Neural cell (in vitro differentiated cells): Measurements from ENCODE around the gene IGF1. TPM values are rescaled to one million over a fixed set of nuclear protein-coding genes. Genes with fewer than 3 reads are reported as not detected.

Experiments used
- H2AFZ ChIP-seq: fragments of 200-600, 300-800 bp; sonication (generic), shearing (Covaris generic); 2 replicates; pipeline ENCODE4 v1.6.0; 2014; ENCODE audit warnings: low read depth, mild to moderate bottlenecking, antibody characterized with exemption, low read length, moderate library complexity
- H3F3A ChIP-seq: fragments of 200-600 bp; shearing (Covaris generic); 2 replicates; pipeline ENCODE4 v1.6.1; 2016; ENCODE audit warnings: mild to moderate bottlenecking, moderate library complexity, mixed read lengths, antibody characterized with exemption, low read length; ENCODE audit not compliant: insufficient read depth, poor library complexity, severe bottlenecking
- H3K27ac ChIP-seq: fragments of 200-600, 300-800 bp; sonication (generic), shearing (Covaris generic); 2 replicates; pipeline ENCODE4 v1.5.1; 2014; ENCODE audit warnings: mild to moderate bottlenecking, low read length, moderate library complexity
- H3K27me3 ChIP-seq: fragments of 300-800, 200-600 bp; sonication (generic), shearing (Covaris generic); 2 replicates; pipeline ENCODE4 v1.6.0; 2014; ENCODE audit warnings: mild to moderate bottlenecking, low read depth, low read length, moderate library complexity; ENCODE audit not compliant: insufficient read depth
- H3K36me3 ChIP-seq: fragments of 300-800, 200-600 bp; sonication (generic), shearing (Covaris generic); 2 replicates; pipeline ENCODE4 v1.5.1; 2014; ENCODE audit warnings: mild to moderate bottlenecking, antibody characterized with exemption, low read length, moderate library complexity; ENCODE audit not compliant: insufficient read depth
- H3K4me2 ChIP-seq: fragments of 300-800, 200-600 bp; sonication (generic), shearing (Covaris generic); 2 replicates; pipeline ENCODE4 v1.6.0; 2014; ENCODE audit warnings: mild to moderate bottlenecking, low read length
- H3K4me3 ChIP-seq: fragments of 300-800, 200-600 bp; sonication (generic), shearing (Covaris generic); 2 replicates; pipeline ENCODE4 v1.5.1; 2014; ENCODE audit warnings: mild to moderate bottlenecking, low read length, moderate library complexity
- H3K79me2 ChIP-seq: fragments of 200-600 bp; shearing (Covaris generic); replicated peaks from 2 replicates; pipeline ENCODE4 v1.6.0; 2014; ENCODE audit warnings: mild to moderate bottlenecking, low read length, moderate library complexity; ENCODE audit not compliant: insufficient read depth
- H3K9ac ChIP-seq: fragments of 300-800, 200-600 bp; sonication (generic), shearing (Covaris generic); 2 replicates; pipeline ENCODE4 v1.6.1; 2016; ENCODE audit warnings: mild to moderate bottlenecking, low read length, mixed read lengths
- H3K9me2 ChIP-seq: fragments of 200-600 bp; shearing (Covaris generic); 2 replicates; pipeline ENCODE4 v1.6.1; 2016; ENCODE audit warnings: mild to moderate bottlenecking, low read length, mixed read lengths; ENCODE audit not compliant: insufficient read depth
- H3K9me3 ChIP-seq: fragments of 200-600, 300-800 bp; sonication (generic), shearing (Covaris generic); 2 replicates; pipeline ENCODE4 v1.6.1; 2016; ENCODE audit warnings: mild to moderate bottlenecking, mixed run types, low read length, moderate library complexity, mixed read lengths
- H4K20me1 ChIP-seq: fragments of 200-600 bp; shearing (Covaris generic); 2 replicates; pipeline ENCODE4 v1.6.1; 2016; ENCODE audit warnings: mild to moderate bottlenecking, mixed run types; ENCODE audit not compliant: insufficient read depth
- EP300 ChIP-seq: fragments of 450-650 bp; conservative IDR thresholded peaks from 2 replicates; pipeline ENCODE4 v1.6.1; 2014; ENCODE audit warnings: antibody characterized with exemption, mild to moderate bottlenecking, moderate library complexity; ENCODE audit not compliant: poor library complexity, severe bottlenecking
- EZH2 ChIP-seq: fragments of 200-600, 300-800 bp; shearing (Covaris generic), sonication (generic); IDR thresholded peaks from 2 replicates; pipeline ENCODE4 v1.6.1; 2014; ENCODE audit warnings: antibody characterized with exemption, low read length, borderline replicate concordance, mild to moderate bottlenecking; ENCODE audit not compliant: insufficient read depth, poor library complexity, severe bottlenecking
- MXI1 ChIP-seq: fragments of 450-650 bp; conservative IDR thresholded peaks from 2 replicates; pipeline ENCODE4 v1.6.1; 2014; ENCODE audit warnings: antibody characterized with exemption, mild to moderate bottlenecking; ENCODE audit not compliant: poor library complexity, severe bottlenecking
- POLR2AphosphoS5 ChIP-seq: IDR thresholded peaks from 2 replicates; pipeline ENCODE4 v1.6.1; 2012
- RAD21 ChIP-seq: fragments of 450-650 bp; conservative IDR thresholded peaks from 2 replicates; pipeline ENCODE4 v1.6.1; 2014; ENCODE audit warnings: antibody characterized with exemption, mild to moderate bottlenecking, moderate library complexity
- SMC3 ChIP-seq: fragments of 450-650 bp; conservative IDR thresholded peaks from 2 replicates; pipeline ENCODE4 v1.6.1; 2014; ENCODE audit warnings: antibody characterized with exemption, mild to moderate bottlenecking, moderate library complexity; ENCODE audit not compliant: poor library complexity
- TAF1 ChIP-seq: IDR thresholded peaks from 2 replicates; pipeline ENCODE4 v1.6.1; 2012; ENCODE audit warnings: low read depth
- polyA plus RNA-seq: library from polyadenylated mRNA; depleted of rRNA; stranded (reverse); fragments of >200 nt; gene quantifications from 2 replicates; pipeline ENCODE4 v1.2.3, GENCODE V29; 2014
- TF ChIP-seq, protein P1 (sequence below): fragments of 450-650 bp; IDR thresholded peaks from 2 replicates; pipeline ENCODE4 v1.5.1; 2014; ENCODE audit warnings: antibody characterized with exemption, mild to moderate bottlenecking, moderate library complexity; ENCODE audit not compliant: poor library complexity, severe bottlenecking
- TF ChIP-seq, protein P2 (sequence below): IDR thresholded peaks from 2 replicates; pipeline ENCODE4 v1.6.1; 2012; ENCODE audit warnings: borderline replicate concordance

IGF1 gene
- polyA plus RNA-seq, 1 donor from 2014 or later = not detected

DNA sequence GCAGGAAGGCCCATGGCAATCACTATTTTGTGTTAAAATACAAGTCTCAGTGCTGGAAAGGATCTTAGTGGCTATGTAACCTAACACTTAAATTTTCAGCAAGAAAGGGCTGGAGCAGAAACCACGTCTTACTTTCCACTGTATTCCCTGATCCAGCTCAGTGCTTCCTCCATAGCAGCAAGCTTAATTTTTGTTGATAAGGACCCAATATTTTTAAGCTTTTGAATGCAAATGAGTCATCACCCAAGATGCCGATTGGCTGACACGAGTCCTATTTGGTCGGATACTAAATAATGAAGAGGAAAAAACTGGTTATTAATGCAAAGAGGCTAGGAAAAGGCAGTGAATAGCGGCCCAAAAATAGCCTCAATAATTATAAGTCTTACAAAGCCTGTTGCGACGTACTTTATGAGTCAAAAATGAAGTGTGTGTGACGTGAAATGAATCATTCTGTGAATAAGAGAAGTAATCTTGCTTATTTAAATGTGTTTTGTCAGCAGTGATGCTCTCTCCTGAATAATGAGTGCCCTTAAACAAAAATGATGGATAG, 46.9 kb upstream of the IGF1 start:
- Histone ChIP-seq H3K36me3 (no peaks in the 10 kb centered on the region), H3K9ac (no peak overlapping the region), H4K20me1 (no peaks in the 10 kb centered on the region), H3K4me2 (no peak overlapping the region), H3K27me3 (no peaks in the 10 kb centered on the region), H3F3A (no peaks in the 10 kb centered on the region), H3K4me3 (no peak overlapping the region), H3K9me2 (no peaks in the 10 kb centered on the region), H3K79me2 (no peaks in the 10 kb centered on the region), H3K27ac (no peak overlapping the region), H2AFZ (no peak overlapping the region), H3K9me3 (no peaks in the 10 kb centered on the region)
- no peak for TF ChIP-seq MXI1
- TF ChIP-seq, protein P1, sequence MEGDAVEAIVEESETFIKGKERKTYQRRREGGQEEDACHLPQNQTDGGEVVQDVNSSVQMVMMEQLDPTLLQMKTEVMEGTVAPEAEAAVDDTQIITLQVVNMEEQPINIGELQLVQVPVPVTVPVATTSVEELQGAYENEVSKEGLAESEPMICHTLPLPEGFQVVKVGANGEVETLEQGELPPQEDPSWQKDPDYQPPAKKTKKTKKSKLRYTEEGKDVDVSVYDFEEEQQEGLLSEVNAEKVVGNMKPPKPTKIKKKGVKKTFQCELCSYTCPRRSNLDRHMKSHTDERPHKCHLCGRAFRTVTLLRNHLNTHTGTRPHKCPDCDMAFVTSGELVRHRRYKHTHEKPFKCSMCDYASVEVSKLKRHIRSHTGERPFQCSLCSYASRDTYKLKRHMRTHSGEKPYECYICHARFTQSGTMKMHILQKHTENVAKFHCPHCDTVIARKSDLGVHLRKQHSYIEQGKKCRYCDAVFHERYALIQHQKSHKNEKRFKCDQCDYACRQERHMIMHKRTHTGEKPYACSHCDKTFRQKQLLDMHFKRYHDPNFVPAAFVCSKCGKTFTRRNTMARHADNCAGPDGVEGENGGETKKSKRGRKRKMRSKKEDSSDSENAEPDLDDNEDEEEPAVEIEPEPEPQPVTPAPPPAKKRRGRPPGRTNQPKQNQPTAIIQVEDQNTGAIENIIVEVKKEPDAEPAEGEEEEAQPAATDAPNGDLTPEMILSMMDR = no peak
- no peak for TF ChIP-seq SMC3
- no peak for TF ChIP-seq EZH2
- no peak for TF ChIP-seq RAD21
- TF ChIP-seq, protein P2, sequence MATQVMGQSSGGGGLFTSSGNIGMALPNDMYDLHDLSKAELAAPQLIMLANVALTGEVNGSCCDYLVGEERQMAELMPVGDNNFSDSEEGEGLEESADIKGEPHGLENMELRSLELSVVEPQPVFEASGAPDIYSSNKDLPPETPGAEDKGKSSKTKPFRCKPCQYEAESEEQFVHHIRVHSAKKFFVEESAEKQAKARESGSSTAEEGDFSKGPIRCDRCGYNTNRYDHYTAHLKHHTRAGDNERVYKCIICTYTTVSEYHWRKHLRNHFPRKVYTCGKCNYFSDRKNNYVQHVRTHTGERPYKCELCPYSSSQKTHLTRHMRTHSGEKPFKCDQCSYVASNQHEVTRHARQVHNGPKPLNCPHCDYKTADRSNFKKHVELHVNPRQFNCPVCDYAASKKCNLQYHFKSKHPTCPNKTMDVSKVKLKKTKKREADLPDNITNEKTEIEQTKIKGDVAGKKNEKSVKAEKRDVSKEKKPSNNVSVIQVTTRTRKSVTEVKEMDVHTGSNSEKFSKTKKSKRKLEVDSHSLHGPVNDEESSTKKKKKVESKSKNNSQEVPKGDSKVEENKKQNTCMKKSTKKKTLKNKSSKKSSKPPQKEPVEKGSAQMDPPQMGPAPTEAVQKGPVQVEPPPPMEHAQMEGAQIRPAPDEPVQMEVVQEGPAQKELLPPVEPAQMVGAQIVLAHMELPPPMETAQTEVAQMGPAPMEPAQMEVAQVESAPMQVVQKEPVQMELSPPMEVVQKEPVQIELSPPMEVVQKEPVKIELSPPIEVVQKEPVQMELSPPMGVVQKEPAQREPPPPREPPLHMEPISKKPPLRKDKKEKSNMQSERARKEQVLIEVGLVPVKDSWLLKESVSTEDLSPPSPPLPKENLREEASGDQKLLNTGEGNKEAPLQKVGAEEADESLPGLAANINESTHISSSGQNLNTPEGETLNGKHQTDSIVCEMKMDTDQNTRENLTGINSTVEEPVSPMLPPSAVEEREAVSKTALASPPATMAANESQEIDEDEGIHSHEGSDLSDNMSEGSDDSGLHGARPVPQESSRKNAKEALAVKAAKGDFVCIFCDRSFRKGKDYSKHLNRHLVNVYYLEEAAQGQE = no peak
- TF ChIP-seq TAF1 = no peak
- no peak for TF ChIP-seq POLR2AphosphoS5
- no peak for TF ChIP-seq EP300

DNA sequence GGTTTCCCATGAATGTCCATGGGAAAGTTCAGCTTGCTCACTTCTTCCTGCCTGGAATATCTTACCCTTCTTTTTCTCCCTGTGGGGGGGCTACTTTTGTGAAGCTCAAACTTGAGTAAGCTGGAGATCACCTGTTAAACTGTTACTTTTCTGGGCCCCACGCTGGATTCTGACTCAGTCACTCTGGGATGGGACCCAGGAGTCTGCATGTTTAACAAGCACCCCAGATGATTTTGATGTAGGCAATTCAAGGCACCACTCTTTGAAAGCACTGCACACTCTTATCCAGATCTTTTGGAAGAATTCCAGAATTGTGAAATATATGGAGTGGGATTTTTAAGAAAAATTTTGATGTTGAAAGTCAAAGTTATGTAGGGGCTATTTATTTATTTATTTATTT, 46.3 kb upstream of the IGF1 start:
- Histone ChIP-seq H3K9ac (no peak overlapping the region), H3F3A (no peaks in the 10 kb centered on the region), H3K4me2 (no peak overlapping the region), H3K4me3 (no peak overlapping the region), H3K9me2 (no peaks in the 10 kb centered on the region), H4K20me1 (no peaks in the 10 kb centered on the region), H3K79me2 (no peaks in the 10 kb centered on the region), H2AFZ (no peak overlapping the region), H3K27me3 (no peaks in the 10 kb centered on the region), H3K36me3 (no peaks in the 10 kb centered on the region), H3K27ac (no peak overlapping the region), H3K9me3 (no peaks in the 10 kb centered on the region)
- TF ChIP-seq SMC3 = no peak
- TF ChIP-seq MXI1 = no peak
- TF ChIP-seq POLR2AphosphoS5 = no peak
- TF ChIP-seq RAD21 = no peak
- no peak for TF ChIP-seq EP300
- TF ChIP-seq, protein P2 = no peak
- TF ChIP-seq EZH2 = no peak
- no peak for TF ChIP-seq TAF1
- TF ChIP-seq, protein P1 = no peak
